Ishikawa (cell line): ENCODE results near the gene CEP57.

Source experiments
- CEBPB ChIP-seq: IDR thresholded peaks from 2 replicates; pipeline ENCODE4 v1.6.1; 2012
- CREB1 ChIP-seq: IDR thresholded peaks from 2 replicates; pipeline ENCODE4 v1.6.1; 2012; ENCODE audit warnings: low read depth
- EGR1 ChIP-seq: IDR thresholded peaks from 2 replicates; pipeline ENCODE4 v1.6.1; 2012
- EP300 ChIP-seq: IDR thresholded peaks from 2 replicates; pipeline ENCODE4 v1.6.1; 2012; ENCODE audit warnings: borderline replicate concordance
- FOXM1 ChIP-seq: IDR thresholded peaks from 2 replicates; pipeline ENCODE4 v1.6.1; 2012; ENCODE audit warnings: low read depth, borderline replicate concordance
- NFIC ChIP-seq: IDR thresholded peaks from 2 replicates; pipeline ENCODE4 v1.6.1; 2012
- RAD21 ChIP-seq: IDR thresholded peaks from 2 replicates; pipeline ENCODE4 v1.6.1; 2012; ENCODE audit warnings: low read depth
- TAF1 ChIP-seq: IDR thresholded peaks from 2 replicates; pipeline ENCODE4 v1.6.1; 2012; ENCODE audit warnings: low read depth, mild to moderate bottlenecking
- TCF12 ChIP-seq: IDR thresholded peaks from 2 replicates; pipeline ENCODE4 v1.6.1; 2012; ENCODE audit warnings: low read depth
- TEAD4 ChIP-seq: IDR thresholded peaks from 2 replicates; pipeline ENCODE4 v1.6.1; 2012
- YY1 ChIP-seq: IDR thresholded peaks from 2 replicates; pipeline ENCODE4 v1.6.1; 2012; ENCODE audit warnings: low read depth
- ZBTB7A ChIP-seq: IDR thresholded peaks from 2 replicates; pipeline ENCODE4 v1.6.1; 2012; ENCODE audit warnings: low read depth
- TF ChIP-seq, protein P1 (sequence below): IDR thresholded peaks from 2 replicates; pipeline ENCODE4 v1.6.1; 2012; ENCODE audit warnings: low read depth, mild to moderate bottlenecking
- TF ChIP-seq, protein P2 (sequence below): IDR thresholded peaks from 2 replicates; pipeline ENCODE4 v1.6.1; 2012
- TF ChIP-seq, protein P3 (sequence below): IDR thresholded peaks from 2 replicates; pipeline ENCODE4 v1.6.1; 2012

CEP57 gene

DNA sequence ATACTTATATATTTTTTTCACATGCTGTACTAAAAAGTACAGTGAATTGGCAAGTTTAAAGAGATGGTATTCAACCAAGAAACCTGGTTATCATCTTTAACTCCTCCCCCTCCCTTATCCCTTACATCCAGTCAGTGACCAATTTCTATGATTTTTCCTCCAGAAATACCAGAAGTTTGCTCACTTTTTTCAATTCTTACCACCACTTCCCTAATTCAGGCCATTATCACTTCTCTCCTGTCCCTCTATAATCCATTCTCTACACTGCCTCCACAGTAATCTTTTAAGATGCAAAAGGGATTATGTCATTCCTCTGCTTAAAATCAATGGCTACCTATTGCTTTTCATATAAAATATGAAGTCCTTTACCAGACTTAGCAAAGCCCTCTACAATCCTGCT lies 62.8 kb downstream of the CEP57 start:
- TF ChIP-seq TCF12 (no peak), TEAD4 (no peak), EGR1 (no peak), YY1 (no peak), ZBTB7A (no peak), FOXM1 (no peak), EP300 (no peak), TAF1 (no peak), CEBPB (no peak), NFIC (no peak), CREB1 (no peak)
- TF ChIP-seq, protein P1, sequence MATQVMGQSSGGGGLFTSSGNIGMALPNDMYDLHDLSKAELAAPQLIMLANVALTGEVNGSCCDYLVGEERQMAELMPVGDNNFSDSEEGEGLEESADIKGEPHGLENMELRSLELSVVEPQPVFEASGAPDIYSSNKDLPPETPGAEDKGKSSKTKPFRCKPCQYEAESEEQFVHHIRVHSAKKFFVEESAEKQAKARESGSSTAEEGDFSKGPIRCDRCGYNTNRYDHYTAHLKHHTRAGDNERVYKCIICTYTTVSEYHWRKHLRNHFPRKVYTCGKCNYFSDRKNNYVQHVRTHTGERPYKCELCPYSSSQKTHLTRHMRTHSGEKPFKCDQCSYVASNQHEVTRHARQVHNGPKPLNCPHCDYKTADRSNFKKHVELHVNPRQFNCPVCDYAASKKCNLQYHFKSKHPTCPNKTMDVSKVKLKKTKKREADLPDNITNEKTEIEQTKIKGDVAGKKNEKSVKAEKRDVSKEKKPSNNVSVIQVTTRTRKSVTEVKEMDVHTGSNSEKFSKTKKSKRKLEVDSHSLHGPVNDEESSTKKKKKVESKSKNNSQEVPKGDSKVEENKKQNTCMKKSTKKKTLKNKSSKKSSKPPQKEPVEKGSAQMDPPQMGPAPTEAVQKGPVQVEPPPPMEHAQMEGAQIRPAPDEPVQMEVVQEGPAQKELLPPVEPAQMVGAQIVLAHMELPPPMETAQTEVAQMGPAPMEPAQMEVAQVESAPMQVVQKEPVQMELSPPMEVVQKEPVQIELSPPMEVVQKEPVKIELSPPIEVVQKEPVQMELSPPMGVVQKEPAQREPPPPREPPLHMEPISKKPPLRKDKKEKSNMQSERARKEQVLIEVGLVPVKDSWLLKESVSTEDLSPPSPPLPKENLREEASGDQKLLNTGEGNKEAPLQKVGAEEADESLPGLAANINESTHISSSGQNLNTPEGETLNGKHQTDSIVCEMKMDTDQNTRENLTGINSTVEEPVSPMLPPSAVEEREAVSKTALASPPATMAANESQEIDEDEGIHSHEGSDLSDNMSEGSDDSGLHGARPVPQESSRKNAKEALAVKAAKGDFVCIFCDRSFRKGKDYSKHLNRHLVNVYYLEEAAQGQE: no peak
- TF ChIP-seq, protein P2, sequence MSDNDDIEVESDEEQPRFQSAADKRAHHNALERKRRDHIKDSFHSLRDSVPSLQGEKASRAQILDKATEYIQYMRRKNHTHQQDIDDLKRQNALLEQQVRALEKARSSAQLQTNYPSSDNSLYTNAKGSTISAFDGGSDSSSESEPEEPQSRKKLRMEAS: no peak
- TF ChIP-seq, protein P3, sequence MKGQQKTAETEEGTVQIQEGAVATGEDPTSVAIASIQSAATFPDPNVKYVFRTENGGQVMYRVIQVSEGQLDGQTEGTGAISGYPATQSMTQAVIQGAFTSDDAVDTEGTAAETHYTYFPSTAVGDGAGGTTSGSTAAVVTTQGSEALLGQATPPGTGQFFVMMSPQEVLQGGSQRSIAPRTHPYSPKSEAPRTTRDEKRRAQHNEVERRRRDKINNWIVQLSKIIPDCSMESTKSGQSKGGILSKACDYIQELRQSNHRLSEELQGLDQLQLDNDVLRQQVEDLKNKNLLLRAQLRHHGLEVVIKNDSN: no peak

DNA sequence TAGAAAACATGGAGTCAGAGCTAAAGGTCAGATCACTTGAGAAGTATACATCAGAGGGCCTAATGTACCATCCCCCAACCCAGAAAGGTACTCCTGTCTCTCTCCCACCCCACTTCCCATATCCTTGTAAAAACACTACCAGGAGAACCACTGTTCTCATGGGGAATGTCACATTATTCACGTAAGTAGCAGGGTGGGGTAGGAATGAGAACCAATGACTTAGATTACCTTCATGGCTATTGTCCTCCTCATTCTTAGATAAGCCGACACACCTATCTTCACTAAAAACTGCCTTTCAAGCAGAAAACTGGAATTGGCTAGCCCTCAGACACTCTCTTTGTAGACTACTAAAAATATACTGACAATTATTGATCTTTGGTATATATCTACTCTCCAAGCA lies 63.6 kb downstream of the CEP57 start:
- TF ChIP-seq, protein P1: no peak
- TF ChIP-seq FOXM1: no peak
- no peak for TF ChIP-seq EP300
- no peak for TF ChIP-seq TCF12
- no peak for TF ChIP-seq CREB1
- no peak for TF ChIP-seq RAD21
- no peak for TF ChIP-seq TAF1
- TF ChIP-seq NFIC: no peak
- TF ChIP-seq YY1: no peak
- no peak for TF ChIP-seq TEAD4
- TF ChIP-seq, protein P2: no peak
- no peak for TF ChIP-seq ZBTB7A

DNA sequence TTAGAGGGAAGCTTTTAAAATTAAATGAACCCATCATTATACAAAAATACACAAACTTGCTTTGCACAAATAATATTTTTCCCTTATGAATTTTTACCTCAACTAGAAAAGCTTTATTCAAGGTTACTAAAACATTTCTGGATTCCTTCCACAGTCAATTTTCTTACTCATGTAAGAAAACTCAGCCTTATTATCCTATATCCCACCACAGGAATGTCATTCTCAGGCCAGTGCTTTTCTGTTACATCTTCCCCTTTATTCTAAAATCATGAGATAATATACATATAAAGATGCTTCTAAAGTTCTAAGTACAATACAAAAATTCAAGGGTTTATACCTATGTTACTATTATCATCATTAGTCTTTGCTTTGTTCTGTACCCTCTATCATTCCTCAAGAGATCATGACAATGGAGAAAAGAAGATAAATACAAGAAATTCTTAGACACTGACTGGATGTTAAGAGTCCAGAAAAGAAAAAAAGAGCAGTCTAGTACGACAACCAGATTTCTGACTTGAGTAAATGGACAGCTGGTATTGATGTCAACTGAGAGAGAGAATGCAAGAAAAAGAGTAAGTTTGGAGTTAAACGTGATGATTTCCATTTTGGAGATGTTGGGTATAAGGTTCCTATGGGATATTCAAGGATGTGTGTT lies 73.3 kb downstream of the CEP57 start:
- TF ChIP-seq, protein P1: no peak
- TF ChIP-seq NFIC (no peak), TEAD4 (no peak)
- TF ChIP-seq, protein P3: no peak
- TF ChIP-seq, protein P2: no peak

DNA sequence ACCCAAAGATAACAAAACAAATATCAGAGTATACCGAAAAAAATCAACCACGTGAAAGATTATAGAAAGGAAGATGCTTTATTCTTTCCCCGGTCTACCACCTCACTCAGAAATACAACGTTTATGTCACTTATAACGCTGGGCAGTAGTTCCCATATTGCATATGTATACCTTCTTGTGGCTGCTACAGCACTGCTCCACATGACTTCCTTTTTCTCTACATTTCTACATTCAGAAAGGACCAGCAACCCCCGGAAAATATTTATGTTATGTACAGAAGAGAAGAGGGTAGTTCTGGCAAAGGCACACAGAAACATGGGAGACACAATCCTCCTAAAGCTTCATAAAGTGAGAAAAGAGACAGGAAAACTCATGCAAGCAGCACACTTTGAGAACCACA lies 76.8 kb downstream of the CEP57 start:
- TF ChIP-seq EP300 (no peak), TAF1 (no peak), TEAD4 (no peak), CEBPB (no peak), EGR1 (no peak), NFIC (no peak), RAD21 (no peak), ZBTB7A (no peak), YY1 (no peak), CREB1 (no peak), FOXM1 (no peak), TCF12 (no peak)
- TF ChIP-seq, protein P2: no peak
- TF ChIP-seq, protein P3: no peak
- TF ChIP-seq, protein P1: no peak
